ELR (cell line): ENCODE measurements around the gene ADRB1.

Experiments
- DNase-seq: peaks from one replicate; pipeline ENCODE4 v3.0.0-alpha.2; 2015; ENCODE audit warnings: low read depth

The ADRB1 gene

GRCh38 chr10:114043532-114044246, at the start of gene ADRB1:
Gene ADRB1, plus strand, starts transcription at chr10:114043866. Its CDS starts 267 bp downstream, at chr10:114044133.
- peak; percentile 81 for DNase-seq

GRCh38 chr10:113995201-113995600, 48.5 kb upstream of the ADRB1 start:
- no peak for DNase-seq

GRCh38 chr10:113997428-113997827, 46.2 kb upstream of the ADRB1 start:
- DNase-seq: no peak

GRCh38 chr10:113999531-113999930, 44.1 kb upstream of the ADRB1 start:
- DNase-seq: no peak

- DNase-seq: no peak
These were observed 43.1 kb upstream of the ADRB1 start for GRCh38 chr10:114000457-114001010.

GRCh38 chr10:114002422-114002821, 41.2 kb upstream of the ADRB1 start:
- DNase-seq: no peak

- DNase-seq: no peak
These were observed 40.3 kb upstream of the ADRB1 start for GRCh38 chr10:114003161-114003941.

GRCh38 chr10:114009281-114009996, 34.2 kb upstream of the ADRB1 start:
- DNase-seq: peak; percentile 36

GRCh38 chr10:114010316-114010715, 33.4 kb upstream of the ADRB1 start:
- DNase-seq: no peak

- DNase-seq: no peak
These were observed 31.0 kb upstream of the ADRB1 start for GRCh38 chr10:114012650-114013049.

GRCh38 chr10:114015708-114016107, 28.0 kb upstream of the ADRB1 start:
- DNase-seq: no peak

- no peak for DNase-seq
These were observed 26.4 kb upstream of the ADRB1 start for GRCh38 chr10:114017271-114017670.

- DNase-seq: no peak
These were observed 25.8 kb upstream of the ADRB1 start for GRCh38 chr10:114017873-114018272.

- no peak for DNase-seq
These were observed 24.4 kb upstream of the ADRB1 start for GRCh38 chr10:114019226-114019625.

GRCh38 chr10:114021154-114021553, 22.5 kb upstream of the ADRB1 start:
- no peak for DNase-seq

- no peak for DNase-seq
These were observed 21.7 kb upstream of the ADRB1 start for GRCh38 chr10:114021717-114022680.

- no peak for DNase-seq
These were observed 20.7 kb upstream of the ADRB1 start for GRCh38 chr10:114022766-114023597.

- peak; percentile 44 for DNase-seq
These were observed 18.6 kb upstream of the ADRB1 start for GRCh38 chr10:114024876-114025610.

- no peak for DNase-seq
These were observed 18.0 kb upstream of the ADRB1 start for GRCh38 chr10:114025611-114026130.
